GM19023 (cell line): ENCODE results near the gene UBA6.
"Not testable (repeated sequence)": the region's sequence is repeated elsewhere in the genome, so short reads cannot be mapped to it uniquely, and the experiment has no call there.

Source experiments
- ATAC-seq: cut with Tn5 transposase; IDR thresholded peaks from one replicate; pipeline ENCODE4 v1.9.1; 2021; ENCODE audit warnings: mild to moderate bottlenecking, moderate library complexity; ENCODE audit not compliant: unreplicated experiment

The UBA6 gene

DNA sequence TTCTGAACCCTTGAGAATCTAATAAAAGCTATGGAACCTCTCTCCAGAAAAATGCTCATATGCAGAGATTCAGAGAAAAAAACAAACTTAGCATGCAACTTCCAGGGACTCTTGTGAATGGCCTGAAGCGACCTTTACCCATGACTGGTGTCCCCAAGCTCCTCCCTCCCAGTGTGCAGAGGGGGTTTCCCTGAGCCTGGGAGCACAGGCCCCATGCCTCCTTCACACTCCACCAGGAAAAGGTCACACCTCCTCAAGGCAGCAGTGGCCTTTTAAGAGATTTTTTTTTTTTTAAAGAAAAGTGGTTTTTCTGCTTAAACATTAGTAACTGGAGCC, 13.3 kb upstream of the UBA6 start:
- ATAC-seq, result peak; percentile 77

DNA sequence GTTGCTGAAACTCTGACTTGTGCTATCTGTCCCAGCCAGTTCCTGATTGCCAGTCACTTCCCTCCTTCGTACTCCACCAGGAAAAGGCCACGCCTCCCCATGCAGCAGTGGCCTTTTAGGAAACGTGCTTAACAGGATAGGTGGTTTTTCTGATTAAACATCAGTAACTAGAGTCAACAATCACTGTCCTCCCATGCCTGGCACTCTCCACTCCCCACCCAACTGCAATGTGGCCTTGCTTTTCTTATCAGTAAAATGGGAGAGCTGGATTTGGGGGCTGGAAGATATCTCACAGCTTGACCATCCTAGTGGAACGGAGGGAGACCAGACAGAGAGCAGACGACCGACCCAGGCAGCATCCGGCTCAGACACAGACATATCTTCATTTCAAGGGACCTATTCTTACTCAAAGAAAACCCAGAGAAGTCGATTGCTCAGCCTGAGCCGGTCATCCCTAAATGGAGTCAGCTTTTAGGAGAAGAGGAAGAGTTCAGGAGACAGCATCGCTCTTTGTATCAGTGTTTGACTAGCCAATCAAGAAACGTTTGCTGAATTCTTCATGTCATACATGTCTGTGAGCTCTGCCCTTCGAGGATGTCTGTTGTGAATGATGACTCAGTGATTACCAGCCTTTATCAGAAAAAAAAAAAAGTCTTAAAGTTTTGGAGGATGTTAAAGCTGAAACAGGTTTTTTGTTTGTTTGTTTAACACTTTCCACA, 12.7 kb upstream of the UBA6 start:
- ATAC-seq, result no peak

- no peak for ATAC-seq
Observed at GRCh38 chr4:67712650-67713528, 11.9 kb upstream of the UBA6 start.

GRCh38 chr4:67712000-67712625, 11.2 kb upstream of the UBA6 start:
- no peak for ATAC-seq

- not testable (repeated sequence) for ATAC-seq
Observed at GRCh38 chr4:67706682-67707081, 5.7 kb upstream of the UBA6 start.

GRCh38 chr4:67704843-67705242, 3.9 kb upstream of the UBA6 start:
- no peak for ATAC-seq

- no peak for ATAC-seq
Observed at GRCh38 chr4:67702166-67702565, 1.2 kb upstream of the UBA6 start.

DNA sequence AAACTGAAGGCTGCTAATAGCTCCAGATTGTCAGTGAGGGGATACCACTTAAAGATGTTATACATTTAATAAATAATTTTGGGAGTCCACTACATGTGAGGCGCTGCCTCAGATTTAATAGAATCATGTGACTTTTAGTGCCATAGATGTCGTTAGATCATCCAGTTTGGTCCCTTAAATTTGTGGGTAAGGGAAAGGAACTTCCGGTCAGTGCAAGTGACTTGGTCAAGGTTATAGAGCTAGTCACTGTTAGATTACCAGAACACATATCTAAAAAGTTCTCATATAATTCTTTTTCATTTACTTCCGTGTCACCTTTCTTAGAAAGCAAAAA, 529 bp upstream of the UBA6 start:
- no peak for ATAC-seq

DNA sequence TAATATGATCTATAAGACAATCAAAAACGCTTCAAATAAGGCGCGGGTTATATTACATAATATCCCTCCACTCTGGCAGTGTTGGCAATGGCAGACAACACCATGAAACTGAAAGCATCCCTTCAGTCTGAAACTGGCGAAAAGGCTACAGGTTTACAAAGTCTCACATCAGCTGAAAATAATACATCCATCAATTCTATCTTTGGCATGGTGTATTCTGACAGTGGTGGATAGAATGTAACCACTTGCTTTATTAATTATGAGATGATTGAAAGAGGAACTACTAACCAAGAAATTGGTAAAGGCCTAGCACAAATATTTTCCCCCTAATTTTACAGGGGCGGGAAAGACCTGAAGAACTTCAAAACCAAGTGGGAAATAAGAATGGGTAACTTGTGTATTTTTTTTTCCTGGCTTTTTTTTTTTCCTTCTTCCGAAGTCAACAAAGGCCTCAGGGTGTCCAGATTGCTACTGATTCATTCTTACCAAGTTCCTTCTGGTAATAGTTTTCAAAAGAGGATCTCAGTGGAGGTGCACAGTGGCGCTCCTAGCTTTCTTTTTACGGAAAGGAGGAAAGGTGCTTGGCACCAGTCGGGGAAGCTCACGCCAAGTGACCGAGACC, 728 bp downstream of the UBA6 start:
- ATAC-seq, result peak; percentile 9

DNA sequence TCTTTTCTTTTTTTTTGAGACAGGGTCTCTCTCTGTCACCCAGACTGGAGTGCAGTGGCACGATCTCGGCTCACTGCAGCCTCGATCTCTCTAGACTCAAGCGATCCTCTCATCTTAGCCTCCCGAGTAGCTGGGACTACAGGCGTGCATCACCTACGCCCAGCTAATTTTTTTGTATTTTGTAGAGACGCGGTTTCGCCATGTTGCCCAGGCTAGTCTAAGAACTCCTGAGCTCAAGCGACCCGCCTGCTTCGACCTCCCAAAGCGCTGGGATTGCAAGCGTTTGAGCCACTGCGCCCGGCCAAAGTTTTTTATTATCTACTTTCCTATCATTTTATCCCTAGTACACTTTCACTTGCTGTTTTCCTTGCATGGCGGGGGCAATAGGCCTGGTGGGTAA, 1.4 kb downstream of the UBA6 start:
- no peak for ATAC-seq

GRCh38 chr4:67697860-67698687, 2.9 kb downstream of the UBA6 start:
- no peak for ATAC-seq

DNA sequence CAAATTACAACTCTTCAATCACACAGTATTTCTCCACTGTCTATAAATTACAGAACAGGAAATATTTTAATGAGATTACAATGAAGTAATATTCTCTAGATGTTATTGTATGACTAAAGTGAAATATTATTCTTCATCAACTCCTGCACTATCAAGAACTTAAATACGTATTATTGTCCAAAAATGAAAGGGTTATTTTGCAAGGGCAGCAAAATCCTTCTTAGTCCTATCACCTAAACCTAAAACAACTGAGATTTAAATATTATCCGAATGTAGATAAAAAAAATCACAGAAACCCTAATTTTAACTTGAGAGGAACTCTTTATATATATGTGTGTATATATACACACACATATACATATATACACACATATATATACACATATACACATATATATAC, 4.9 kb downstream of the UBA6 start:
- no peak for ATAC-seq

- ATAC-seq, result no peak
Observed at GRCh38 chr4:67694662-67695061, 6.3 kb downstream of the UBA6 start.

GRCh38 chr4:67691328-67691727, 9.6 kb downstream of the UBA6 start:
- ATAC-seq, result no peak

GRCh38 chr4:67687636-67688035, 13.3 kb downstream of the UBA6 start:
- ATAC-seq, result no peak

- ATAC-seq, result no peak
Observed at GRCh38 chr4:67685532-67685859, 15.5 kb downstream of the UBA6 start.

DNA sequence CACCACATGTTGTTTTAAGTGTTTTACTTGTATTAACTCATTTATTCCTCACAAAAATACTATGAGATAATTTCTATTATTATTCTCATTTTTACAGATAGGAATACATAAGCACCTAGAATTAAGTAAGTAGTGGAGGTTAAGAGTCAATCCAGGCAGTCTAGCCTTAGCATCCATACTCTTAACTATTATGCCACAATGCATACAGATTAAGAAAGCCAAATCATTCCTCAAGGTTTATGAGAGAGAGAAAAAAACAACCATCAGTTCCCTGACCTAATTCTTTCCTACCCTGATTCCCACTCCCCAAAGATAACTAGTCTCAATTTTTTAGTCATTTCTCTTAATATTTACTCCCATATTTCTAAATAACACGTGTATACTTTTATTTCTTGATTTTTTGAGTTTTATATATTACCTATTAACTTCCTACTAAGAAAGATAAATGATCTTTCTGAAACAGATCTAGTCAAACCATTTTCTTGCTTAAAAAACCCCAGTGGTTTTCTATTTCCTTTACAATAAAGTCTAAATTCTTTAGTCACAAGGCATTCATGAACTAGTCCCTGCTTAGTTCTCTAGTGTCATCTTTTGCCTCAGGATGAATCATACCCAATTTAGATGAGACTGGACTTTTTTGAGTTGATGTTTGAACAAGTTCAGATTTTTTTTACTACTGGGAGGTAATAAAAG, 16.0 kb downstream of the UBA6 start:
- ATAC-seq, result no peak

DNA sequence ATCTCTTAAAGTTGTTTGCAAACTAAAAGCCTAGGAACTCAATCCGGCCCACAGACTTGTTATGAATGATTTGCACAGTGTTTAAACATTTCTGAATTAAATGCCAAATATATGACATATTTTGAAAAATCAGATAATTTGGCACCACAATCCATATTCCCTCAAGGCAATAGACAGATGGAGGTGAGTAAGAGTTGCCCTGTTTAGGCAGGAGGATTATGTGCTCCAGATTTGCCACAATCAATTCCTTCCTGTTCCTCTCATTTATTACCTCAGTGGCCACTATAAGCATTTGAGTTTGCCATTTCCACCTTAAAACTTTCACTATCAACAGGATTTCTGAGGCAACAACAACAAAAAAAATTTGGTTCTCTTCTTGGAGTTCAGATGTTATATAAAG, 18.7 kb downstream of the UBA6 start:
- no peak for ATAC-seq

- no peak for ATAC-seq
Observed at GRCh38 chr4:67680581-67681222, 20.3 kb downstream of the UBA6 start.

DNA sequence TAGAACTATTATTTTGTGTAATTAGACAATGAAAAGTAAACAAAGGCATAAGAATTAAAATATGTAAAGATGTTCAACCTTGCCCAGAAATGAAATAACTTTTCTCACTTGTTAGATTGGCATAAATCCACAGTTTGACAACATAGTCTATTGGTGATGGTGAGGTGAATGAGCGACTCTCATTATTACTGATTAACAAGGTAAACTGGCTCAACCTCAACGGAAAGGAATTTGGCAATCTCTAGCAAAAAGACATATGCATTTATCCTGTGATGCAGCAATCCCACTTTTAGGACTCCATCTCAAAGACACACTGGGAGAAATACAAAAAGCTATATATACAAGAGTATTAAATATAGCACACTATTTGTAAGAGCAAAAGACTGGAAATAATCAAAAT, 22.3 kb downstream of the UBA6 start:
- no peak for ATAC-seq
